Posterior vena cava (tissue), 2 donors: Measurements from ENCODE around the gene TMEM174. TPM values are rescaled to one million over a fixed set of nuclear protein-coding genes. Genes with fewer than 3 reads are reported as not detected.

Experiments
- DNase-seq: peaks from one replicate; pipeline ENCODE4 v3.0.0-alpha.2; 2020; ENCODE audit warnings: low spot score
- intact Hi-C, 2 donors: fragments of 100-400 bp; cut with DNase I; formaldehyde crosslinking; loops; one replicate each; pipeline versions ENCODE4 v1.14.1 to v1.14.2; 2022 to 2023
- total RNA-seq, 2 donors: library from RNA; stranded (reverse); fragmentation: NEBNext Ultra II Directional; extraction: Animal tissue kit (Norgen Biotek cat#: 25700); gene quantifications; one replicate each; pipeline ENCODE4 v1.2.1, GENCODE V29; 2021
- donor health status: DM: yes; HTN: yes; CAD: no.
- donor health status: DM: yes; HTN: yes; CAD: no.

The TMEM174 gene
- total RNA-seq, 2 donors from 2014 or later, result not detected

DNA sequence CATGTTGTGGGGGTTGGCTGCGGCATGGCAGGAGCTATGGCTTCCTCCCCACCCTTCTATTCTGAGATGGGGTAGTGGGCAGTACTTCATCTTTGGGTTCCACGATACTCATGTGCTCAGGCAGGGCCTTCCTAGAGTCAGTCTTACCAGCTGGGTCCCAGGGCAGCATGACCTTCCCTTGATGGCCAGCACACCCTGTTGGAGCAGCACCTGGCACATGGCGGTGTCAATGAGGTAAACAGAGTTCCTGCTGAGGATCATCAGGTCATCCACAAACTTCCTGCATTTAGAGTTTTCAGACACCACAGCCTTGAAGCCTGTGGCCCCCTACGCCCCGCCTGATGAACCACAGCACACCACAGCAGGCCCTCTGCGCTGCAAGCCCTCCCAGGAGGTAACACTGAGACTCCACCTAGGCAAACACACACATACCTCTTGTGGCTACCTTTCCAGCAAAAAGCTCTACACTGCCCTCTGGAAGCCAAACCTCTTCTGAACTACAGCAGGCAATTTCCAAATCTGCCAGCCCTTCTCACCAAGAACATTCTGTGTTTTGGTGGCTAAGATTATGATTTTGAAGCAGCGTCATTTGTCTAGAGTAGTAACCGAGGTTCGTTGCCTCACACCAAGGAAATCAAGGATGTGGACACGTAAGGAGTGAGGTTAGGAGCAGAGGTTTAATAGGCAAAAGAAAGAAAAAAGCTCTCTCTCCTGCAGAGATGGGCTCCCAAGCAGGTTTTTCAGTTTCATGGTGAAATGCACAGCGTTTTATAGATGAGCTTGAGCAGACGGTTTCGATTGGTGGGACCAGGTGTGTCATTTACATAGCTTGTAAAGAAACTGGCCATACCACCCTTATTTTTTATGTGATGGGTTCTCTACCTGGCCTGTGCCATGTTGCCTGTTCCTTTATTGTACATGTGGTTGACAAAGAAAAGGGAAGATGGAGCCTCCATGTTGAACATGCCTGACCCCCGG lies 20.3 kb upstream of the TMEM174 start:
- intact Hi-C loops, result no loop called here
- DNase-seq, result no peak

GRCh38 chr5:73153513-73153912 lies 19.5 kb upstream of the TMEM174 start:
- intact Hi-C loops, result no loop called here
- DNase-seq, result no peak

DNA sequence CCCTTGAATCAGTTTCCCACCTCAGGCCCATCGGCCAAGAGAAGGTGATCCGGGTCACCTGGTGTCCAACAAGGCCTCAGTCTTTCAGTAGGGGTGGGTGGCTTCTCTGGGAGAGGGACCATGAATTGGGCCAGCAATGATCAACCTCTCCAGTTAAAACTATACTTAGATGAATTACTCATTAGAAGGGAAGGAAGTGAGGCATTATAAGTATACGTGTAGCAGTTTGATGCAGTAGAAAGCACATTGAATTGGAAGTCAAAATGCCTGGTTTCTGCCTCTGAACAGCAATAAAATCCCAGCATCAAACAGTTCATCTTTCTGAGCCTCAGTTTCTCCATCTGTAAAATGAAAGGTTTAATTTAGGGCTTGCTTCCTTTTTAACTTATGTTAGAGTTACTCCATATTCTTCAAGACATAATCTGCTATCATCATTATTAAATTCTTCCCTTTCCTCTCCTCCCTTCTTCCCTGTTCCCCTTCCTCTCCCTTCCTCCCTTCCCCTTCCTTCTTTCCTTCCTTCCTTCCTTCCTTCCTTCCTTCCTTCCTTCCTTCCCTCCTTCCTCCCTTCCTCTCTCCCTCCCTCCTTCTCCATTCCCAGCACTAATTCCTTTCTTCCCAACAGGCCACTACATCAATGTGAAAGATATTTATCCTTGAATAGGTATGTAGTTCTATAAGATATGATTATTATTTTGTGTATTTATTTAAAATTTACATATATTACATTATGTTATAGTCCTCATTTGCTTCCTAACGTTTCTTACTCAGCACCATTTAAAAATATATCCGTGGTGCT lies 18.6 kb upstream of the TMEM174 start:
- intact Hi-C loops, result no loop called here
- no peak for DNase-seq

GRCh38 chr5:73155271-73156222 lies 17.4 kb upstream of the TMEM174 start:
- intact Hi-C loops, result no loop called here
- no peak for DNase-seq

DNA sequence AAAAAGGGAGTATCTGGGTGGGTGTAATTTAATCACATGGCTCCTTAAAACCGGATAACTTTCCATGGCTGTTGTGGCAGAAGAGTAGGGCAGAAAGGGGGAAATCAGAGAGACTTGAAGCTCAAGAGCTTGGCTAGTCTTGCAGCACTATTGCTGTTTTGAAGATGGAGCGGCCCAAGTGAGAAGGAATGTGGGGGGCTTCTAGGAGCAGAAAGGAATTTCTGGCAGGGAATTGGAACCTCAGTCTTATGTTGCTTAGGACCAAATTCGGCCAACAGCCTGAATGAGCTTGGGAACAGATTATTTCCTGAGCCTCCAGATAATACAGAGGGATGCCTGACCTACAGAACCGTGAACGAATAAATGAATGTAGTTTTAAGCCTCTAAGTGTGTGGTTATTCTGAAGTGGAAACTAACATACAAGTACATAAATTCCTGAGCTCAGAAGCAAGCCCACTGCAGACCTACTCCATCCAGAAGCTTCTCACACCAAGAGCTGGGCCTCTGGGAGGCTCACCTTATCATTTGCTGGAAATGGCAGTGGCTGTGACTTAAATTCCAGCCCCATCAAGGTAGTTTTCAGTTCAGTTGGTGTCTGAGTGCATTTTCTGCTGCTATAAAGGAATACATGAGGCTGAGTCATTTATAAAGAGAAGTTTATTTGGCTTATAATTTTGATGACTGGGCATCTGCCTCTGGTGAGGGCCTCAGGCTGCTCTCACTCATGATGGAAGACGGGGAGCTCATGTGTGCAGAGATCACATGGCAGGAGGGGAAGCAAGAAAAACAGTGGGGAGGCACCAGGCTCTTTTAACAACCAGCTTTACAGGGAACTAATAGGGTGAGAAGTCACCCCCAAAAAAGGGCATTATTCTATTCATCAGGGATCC lies 15.3 kb upstream of the TMEM174 start:
- DNase-seq, result no peak
- intact Hi-C loops, result no loop called here

- intact Hi-C loops, result no loop called here
- no peak for DNase-seq
Measured at GRCh38 chr5:73158313-73158712, 14.7 kb upstream of the TMEM174 start.

- intact Hi-C loops, result no loop called here
Measured at GRCh38 chr5:73160239-73160671, 12.7 kb upstream of the TMEM174 start.

DNA sequence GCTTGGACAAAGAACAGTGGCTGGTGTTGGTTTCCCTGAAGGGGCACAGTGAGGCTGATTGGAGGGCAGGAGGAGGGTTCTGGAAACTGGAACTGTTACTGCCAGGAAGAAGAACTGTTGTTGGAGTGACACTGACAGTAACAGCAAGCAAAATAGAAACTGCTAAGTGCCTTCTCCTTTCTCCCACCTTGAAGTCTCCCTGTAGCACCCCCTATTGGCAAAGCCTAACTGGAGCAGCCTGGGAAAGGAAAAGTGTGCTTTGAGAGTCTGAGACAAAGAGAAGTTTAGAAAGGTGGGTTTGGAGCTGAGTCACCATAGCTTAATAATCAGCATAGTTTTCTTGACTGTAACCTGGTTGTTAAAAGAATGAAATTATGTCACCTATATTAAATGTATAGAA lies 2.5 kb upstream of the TMEM174 start:
- DNase-seq, result no peak
- intact Hi-C loops, result no loop called here

More at GRCh38 chr5:73160239-73160671, 12.7 kb upstream of the TMEM174 start:
- no peak for DNase-seq

DNA sequence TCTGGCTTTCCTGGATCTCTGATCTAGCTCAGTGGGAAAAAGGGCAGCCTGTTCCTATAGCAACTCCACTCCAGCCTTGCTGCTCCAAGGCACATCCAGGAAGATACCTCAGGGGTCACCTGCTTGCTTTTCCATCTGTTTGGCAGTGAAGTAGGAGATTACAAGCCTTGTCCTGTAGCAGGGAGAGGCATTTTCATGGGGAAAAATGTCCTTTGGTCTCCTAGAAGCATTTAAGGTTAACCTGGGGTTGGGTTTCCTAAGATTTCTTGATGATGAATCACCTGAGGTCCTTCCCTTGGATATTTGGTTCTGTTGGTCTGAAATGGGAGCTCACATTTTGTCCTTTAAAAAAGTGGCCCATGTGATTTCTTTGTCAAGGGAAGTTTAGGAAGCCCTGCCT lies 1.5 kb upstream of the TMEM174 start:
- intact Hi-C loops, result no loop called here
- no peak for DNase-seq

DNA sequence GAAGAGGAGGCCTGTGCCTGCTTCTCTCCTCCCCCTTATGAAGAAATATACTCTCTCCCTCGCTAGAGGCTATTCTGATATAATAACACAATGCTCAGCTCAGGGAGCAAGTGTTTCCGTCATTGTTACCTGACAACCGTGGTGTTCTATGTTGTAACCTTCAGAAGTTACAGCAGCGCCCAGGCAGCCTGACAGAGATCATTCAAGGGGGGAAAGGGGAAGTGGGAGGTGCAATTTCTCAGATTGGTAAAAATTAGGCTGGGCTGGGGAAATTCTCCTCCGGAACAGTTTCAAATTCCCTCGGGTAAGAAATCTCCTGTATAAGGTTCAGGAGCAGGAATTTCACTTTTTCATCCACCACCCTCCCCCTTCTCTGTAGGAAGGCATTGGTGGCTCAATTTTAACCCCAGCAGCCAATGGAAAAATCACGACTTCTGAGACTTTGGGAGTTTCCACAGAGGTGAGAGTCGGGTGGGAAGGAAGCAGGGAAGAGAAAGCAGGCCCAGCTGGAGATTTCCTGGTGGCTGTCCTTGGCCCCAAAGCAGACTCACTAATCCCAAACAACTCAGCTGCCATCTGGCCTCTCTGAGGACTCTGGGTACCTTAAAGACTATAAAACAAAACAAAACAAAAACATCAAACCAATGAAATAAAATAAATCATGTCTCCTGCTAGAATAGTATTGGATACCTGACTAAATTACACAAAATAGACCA lies 1.3 kb downstream of the TMEM174 start:
- intact Hi-C loops, result no loop called here
- DNase-seq, result no peak

DNA sequence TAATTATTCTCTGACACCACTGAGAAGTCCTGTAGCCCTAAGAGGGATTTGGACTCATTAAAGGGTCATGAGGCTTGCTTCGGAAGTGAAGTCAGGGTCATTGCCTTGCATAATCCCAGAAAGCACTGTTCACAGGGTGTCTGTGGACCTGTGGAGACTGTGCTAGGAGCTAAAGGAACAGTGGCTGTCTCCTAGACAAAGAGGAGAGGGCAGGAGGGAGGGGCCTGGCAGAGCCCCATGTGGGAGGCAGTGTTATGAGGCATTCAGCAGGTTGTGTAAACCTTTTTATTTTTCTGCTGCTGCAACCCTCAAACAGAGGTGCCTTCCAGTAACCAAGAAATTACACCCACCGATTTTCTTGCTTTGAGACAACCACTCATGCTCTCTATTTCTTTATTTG lies 3.3 kb downstream of the TMEM174 start:
- intact Hi-C loops, result no loop called here
- DNase-seq, result no peak

GRCh38 chr5:73178265-73178664 lies 5.3 kb downstream of the TMEM174 start:
- DNase-seq, result no peak
- intact Hi-C loops, result no loop called here

- intact Hi-C loops, result no loop called here
- DNase-seq, result no peak
Measured at GRCh38 chr5:73179730-73180129, 6.7 kb downstream of the TMEM174 start.

DNA sequence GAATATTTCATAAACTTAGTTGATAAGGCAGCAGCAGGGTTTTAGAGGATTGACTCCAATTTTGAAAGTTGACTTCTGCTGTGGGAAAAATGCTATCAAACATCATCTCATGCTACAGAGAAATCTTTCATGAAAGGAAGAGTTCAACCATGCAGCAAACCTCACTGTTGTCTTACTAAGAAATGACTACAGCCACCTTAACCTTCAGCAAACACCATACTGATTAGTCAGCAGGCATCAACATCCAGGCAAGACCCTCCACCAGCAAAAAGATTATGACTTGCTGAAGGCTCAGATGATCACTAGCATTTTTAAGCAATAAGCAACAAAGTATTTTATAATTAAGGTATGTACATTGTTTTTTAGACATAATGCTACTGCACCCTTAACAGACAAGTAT lies 7.6 kb downstream of the TMEM174 start:
- no peak for DNase-seq
- intact Hi-C loops, result no loop called here

GRCh38 chr5:73182307-73182706 lies 9.3 kb downstream of the TMEM174 start:
- intact Hi-C loops, result no loop called here
- no peak for DNase-seq

DNA sequence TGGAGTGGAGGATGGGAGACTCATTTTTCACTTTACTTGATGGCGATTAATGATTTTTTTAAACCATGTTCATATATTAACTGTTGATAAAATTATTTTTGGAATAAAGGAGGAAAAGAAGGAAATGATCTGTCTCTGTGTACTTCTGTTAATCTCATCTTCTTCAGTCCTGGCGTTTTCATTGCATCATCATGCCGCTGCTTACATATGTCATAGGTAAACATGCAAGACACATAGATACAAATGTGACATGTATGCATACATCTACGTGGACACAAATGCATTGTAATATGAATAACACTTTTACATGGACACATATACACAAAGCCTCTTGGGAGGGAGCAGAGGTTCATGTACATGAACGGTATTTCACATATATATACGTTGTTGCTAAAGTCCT lies 10.0 kb downstream of the TMEM174 start:
- no peak for DNase-seq
- intact Hi-C loops, result no loop called here

DNA sequence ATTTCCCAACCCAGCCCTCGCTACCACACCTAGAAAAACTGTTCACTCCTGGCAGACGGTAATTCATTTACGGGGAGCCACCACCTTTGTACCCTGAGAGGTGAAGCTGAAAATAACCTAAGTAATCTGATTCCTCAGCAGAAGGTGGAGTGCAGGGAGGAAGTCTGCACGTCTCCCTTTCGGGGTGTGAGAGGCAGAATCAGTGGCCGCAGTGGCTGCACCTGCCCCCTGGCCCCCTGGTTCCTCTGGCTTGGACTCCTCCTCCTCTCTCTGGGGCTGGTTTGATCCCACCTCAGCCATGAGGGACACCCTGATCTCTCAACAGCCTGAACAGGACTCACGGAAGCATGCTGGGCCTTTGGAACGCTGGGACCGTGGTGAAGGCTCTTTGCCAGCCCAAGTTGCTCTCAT lies 10.5 kb downstream of the TMEM174 start:
- no peak for DNase-seq
- intact Hi-C loops, result no loop called here

GRCh38 chr5:73186976-73187375 lies 14.0 kb downstream of the TMEM174 start:
- intact Hi-C loops, result no loop called here
- no peak for DNase-seq
